SU-DHL-6 (cell line): ENCODE data around the gene A3GALT2.

Experiments
- H2AFZ ChIP-seq: fragments of 200-600 bp; sonication (generic); 2 replicates; pipeline ENCODE4 v1.6.1; 2014; ENCODE audit warnings: low read depth, mild to moderate bottlenecking, moderate library complexity, mixed read lengths, antibody characterized with exemption, low read length; ENCODE audit not compliant: severe bottlenecking
- H3F3A ChIP-seq: fragments of 200-600 bp; shearing (Covaris generic); 2 replicates; pipeline ENCODE4 v1.6.0; 2016; ENCODE audit warnings: antibody characterized with exemption, mild to moderate bottlenecking; ENCODE audit not compliant: insufficient read depth
- H3K27ac ChIP-seq: fragments of 200-600 bp; sonication (generic); 2 replicates; pipeline ENCODE4 v1.5.1; 2016; ENCODE audit warnings: low read depth, mild to moderate bottlenecking, low read length, moderate library complexity, mixed read lengths
- H3K27me3 ChIP-seq: fragments of 200-600 bp; sonication (generic), shearing (Covaris generic); 2 replicates; pipeline ENCODE4 v1.6.0; 2014; ENCODE audit warnings: mild to moderate bottlenecking, low read length
- H3K36me3 ChIP-seq: fragments of 200-600 bp; sonication (generic); 2 replicates; pipeline ENCODE4 v1.6.1; 2014; ENCODE audit warnings: mild to moderate bottlenecking, low read length, mixed read lengths
- H3K4me2 ChIP-seq: fragments of 300-600, 200-600 bp; shearing (Covaris generic), sonication (generic); 2 replicates; pipeline ENCODE4 v1.6.0; 2014; ENCODE audit warnings: low read length, low read depth, mild to moderate bottlenecking; ENCODE audit not compliant: poor library complexity, severe bottlenecking
- H3K4me3 ChIP-seq: fragments of 200-600 bp; sonication (generic); 2 replicates; pipeline ENCODE4 v1.5.1; 2014; ENCODE audit warnings: antibody characterized with exemption, low read length, mild to moderate bottlenecking, mixed read lengths; ENCODE audit not compliant: insufficient read depth, poor library complexity, severe bottlenecking
- H3K79me2 ChIP-seq: fragments of 200-600 bp; sonication (generic); 2 replicates; pipeline ENCODE4 v1.6.1; 2014; ENCODE audit warnings: mild to moderate bottlenecking, low read length, moderate library complexity; ENCODE audit not compliant: insufficient read depth
- H3K9ac ChIP-seq: fragments of 200-600 bp; sonication (generic); 2 replicates; pipeline ENCODE4 v1.7.0; 2014; ENCODE audit warnings: mild to moderate bottlenecking, low read length
- H3K9me2 ChIP-seq: fragments of 200-600 bp; sonication (generic); replicated peaks from 2 replicates; pipeline ENCODE4 v1.6.1; 2014; ENCODE audit warnings: low read length; ENCODE audit not compliant: insufficient read depth
- H3K9me3 ChIP-seq: fragments of 200-600 bp; sonication (generic); 2 replicates; pipeline ENCODE4 v1.6.1; 2014; ENCODE audit warnings: low read length, mixed read lengths; ENCODE audit not compliant: insufficient read depth
- H4K20me1 ChIP-seq: fragments of 200-600 bp; sonication (generic); 2 replicates; pipeline ENCODE4 v1.6.1; 2014; ENCODE audit warnings: low read depth, mild to moderate bottlenecking, antibody characterized with exemption, low read length, moderate library complexity, mixed read lengths
- EZH2phosphoT487 ChIP-seq: fragments of 200-600 bp; sonication (generic), shearing (Covaris generic); conservative IDR thresholded peaks from 2 replicates; pipeline ENCODE4 v1.6.1; 2018; ENCODE audit warnings: mild to moderate bottlenecking, antibody characterized with exemption, low read length, moderate library complexity, mixed read lengths
- TF ChIP-seq, protein P1 (sequence below): fragments of 200-600 bp; sonication (generic); IDR thresholded peaks from one replicate; pipeline ENCODE4 v1.5.1; 2017; ENCODE audit warnings: antibody characterized with exemption, mild to moderate bottlenecking, low read length, moderate library complexity; ENCODE audit not compliant: insufficient read depth, poor library complexity, severe bottlenecking

A3GALT2 gene

DNA sequence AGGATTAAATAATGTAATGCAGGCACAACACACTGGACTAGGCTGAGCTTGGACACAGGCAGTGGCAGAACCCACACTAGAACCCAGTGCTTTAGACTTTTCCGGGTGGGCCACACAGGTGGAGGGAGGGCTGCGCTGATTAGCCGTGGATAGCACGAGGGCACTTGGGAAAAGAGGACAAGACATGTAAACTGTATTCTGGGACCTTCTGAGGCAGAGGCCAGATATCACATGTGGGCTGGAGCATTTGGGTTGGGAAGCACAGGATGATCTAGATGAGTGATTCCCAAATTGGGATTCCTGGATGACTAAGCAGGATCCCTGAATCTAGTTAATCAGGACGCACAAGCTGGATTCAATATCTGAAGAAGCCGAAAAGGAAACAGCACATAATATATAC lies 20.3 kb upstream of the A3GALT2 start:
- H3K36me3 ChIP-seq = no peaks in the 10 kb centered on the region
- no peak overlapping the region for H3K27ac ChIP-seq
- no peaks in the 10 kb centered on the region for H3K79me2 ChIP-seq
- H2AFZ ChIP-seq = no peak overlapping the region
- no peak overlapping the region for H3K9ac ChIP-seq
- no peaks in the 10 kb centered on the region for H3K9me2 ChIP-seq
- TF ChIP-seq, protein P1, sequence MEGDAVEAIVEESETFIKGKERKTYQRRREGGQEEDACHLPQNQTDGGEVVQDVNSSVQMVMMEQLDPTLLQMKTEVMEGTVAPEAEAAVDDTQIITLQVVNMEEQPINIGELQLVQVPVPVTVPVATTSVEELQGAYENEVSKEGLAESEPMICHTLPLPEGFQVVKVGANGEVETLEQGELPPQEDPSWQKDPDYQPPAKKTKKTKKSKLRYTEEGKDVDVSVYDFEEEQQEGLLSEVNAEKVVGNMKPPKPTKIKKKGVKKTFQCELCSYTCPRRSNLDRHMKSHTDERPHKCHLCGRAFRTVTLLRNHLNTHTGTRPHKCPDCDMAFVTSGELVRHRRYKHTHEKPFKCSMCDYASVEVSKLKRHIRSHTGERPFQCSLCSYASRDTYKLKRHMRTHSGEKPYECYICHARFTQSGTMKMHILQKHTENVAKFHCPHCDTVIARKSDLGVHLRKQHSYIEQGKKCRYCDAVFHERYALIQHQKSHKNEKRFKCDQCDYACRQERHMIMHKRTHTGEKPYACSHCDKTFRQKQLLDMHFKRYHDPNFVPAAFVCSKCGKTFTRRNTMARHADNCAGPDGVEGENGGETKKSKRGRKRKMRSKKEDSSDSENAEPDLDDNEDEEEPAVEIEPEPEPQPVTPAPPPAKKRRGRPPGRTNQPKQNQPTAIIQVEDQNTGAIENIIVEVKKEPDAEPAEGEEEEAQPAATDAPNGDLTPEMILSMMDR = no peak
- TF ChIP-seq EZH2phosphoT487 = no peak
- H3K9me3 ChIP-seq = no peaks in the 10 kb centered on the region
- no peak overlapping the region for H3K4me3 ChIP-seq
- no peak overlapping the region for H3K4me2 ChIP-seq
- H3F3A ChIP-seq = no peaks in the 10 kb centered on the region
- no peaks in the 10 kb centered on the region for H3K27me3 ChIP-seq
- H4K20me1 ChIP-seq = peaks cover 3% of the 10 kb centered on the region; the same call in 1 of the 2 replicates

- no peak overlapping the region for H3K4me2 ChIP-seq
- H4K20me1 ChIP-seq = peaks cover 3% of the 10 kb centered on the region; the same call in 1 of the 2 replicates
- H3K27ac ChIP-seq = no peak overlapping the region
- no peak overlapping the region for H3K9ac ChIP-seq
- no peaks in the 10 kb centered on the region for H3K9me3 ChIP-seq
- TF ChIP-seq, protein P1 = no peak
- TF ChIP-seq EZH2phosphoT487 = no peak
- H3F3A ChIP-seq = no peaks in the 10 kb centered on the region
- no peaks in the 10 kb centered on the region for H3K27me3 ChIP-seq
- H3K4me3 ChIP-seq = no peak overlapping the region
- H2AFZ ChIP-seq = no peak overlapping the region
- no peaks in the 10 kb centered on the region for H3K9me2 ChIP-seq
- no peaks in the 10 kb centered on the region for H3K79me2 ChIP-seq
- H3K36me3 ChIP-seq = no peaks in the 10 kb centered on the region
These were observed 18.5 kb upstream of the A3GALT2 start for GRCh38 chr1:33339413-33339812.

GRCh38 chr1:33338440-33339211 lies 17.7 kb upstream of the A3GALT2 start:
- Histone ChIP-seq H3K9me3 (no peaks in the 10 kb centered on the region), H3K27me3 (no peaks in the 10 kb centered on the region), H4K20me1 (peaks cover 3% of the 10 kb centered on the region; the same call in 1 of the 2 replicates), H3K4me3 (no peak overlapping the region), H3K79me2 (no peaks in the 10 kb centered on the region), H3K9ac (no peak overlapping the region), H3F3A (no peaks in the 10 kb centered on the region), H3K36me3 (no peaks in the 10 kb centered on the region), H3K27ac (no peak overlapping the region), H2AFZ (no peak overlapping the region), H3K4me2 (no peak overlapping the region), H3K9me2 (no peaks in the 10 kb centered on the region)
- TF ChIP-seq, protein P1 = no peak
- no peak for TF ChIP-seq EZH2phosphoT487
